B cell (primary cell): ENCODE data around the gene LDB3. TPM values are rescaled to one million over a fixed set of nuclear protein-coding genes. Genes with fewer than 3 reads are reported as not detected.

Experiments
- ATAC-seq: fragments of 200-7000 bp; cut with Tn5 transposase; one replicate; pipeline ENCODE4 v1.10.0; 2021; ENCODE audit warnings: low read depth, mild to moderate bottlenecking, moderate number of reproducible peaks, moderate library complexity
- CTCF ChIA-PET: fragments of 350-600 bp; sonication (Branson Sonifier 250); formaldehyde crosslinking; loops from one replicate; lab custom pipeline; 2021; ENCODE audit warnings: antibody characterized with exemption, inconsistent platforms; lab: Charles Lee
- POLR2A ChIA-PET: fragments of 350-600 bp; sonication (Branson Sonifier 250); formaldehyde crosslinking; loops from one replicate; lab custom pipeline; 2021; ENCODE audit warnings: antibody characterized with exemption; lab: Charles Lee
- DNase-seq: peaks from one replicate; pipeline ENCODE4 v3.0.0; 2013
- H2AFZ ChIP-seq: 2 replicates; pipeline ENCODE4 v1.6.1; 2012; ENCODE audit warnings: mild to moderate bottlenecking, low read depth, low read length; ENCODE audit not compliant: insufficient read depth, poor library complexity, severe bottlenecking
- H3K27ac ChIP-seq, 2 donors: 1 replicate in 1 of 2; 2 replicates in 1 of 2; pipeline ENCODE4 v1.5.1; 2012 to 2013; ENCODE audit warnings: low read length in 2 of 2, mild to moderate bottlenecking in 2 of 2, moderate library complexity in 1 of 2
- H3K27me3 ChIP-seq, 4 experiments: fragments of 200-600 bp in 1 of 4; sonication (generic) in 1 of 4; replicated peaks in 1 of 4; 1 replicate in 2 of 4; 2 replicates in 2 of 4; pipeline versions ENCODE4 v1.6.1 to v1.7.0; 2013 to 2016; ENCODE audit warnings: low read length in 3 of 4, mild to moderate bottlenecking in 2 of 4, mixed read lengths in 1 of 4, moderate library complexity in 1 of 4; ENCODE audit not compliant: insufficient read depth in 4 of 4, control insufficient read depth in 3 of 4; ENCODE audit errors: control extremely low read depth in 1 of 4
- H3K36me3 ChIP-seq, 2 experiments: replicated peaks in 1 of 2; 1 replicate in 1 of 2; 2 replicates in 1 of 2; pipeline versions ENCODE4 v1.6.1 to v1.7.1; 2013; ENCODE audit warnings: low read length in 1 of 2; ENCODE audit not compliant: insufficient read depth in 2 of 2, control insufficient read depth in 1 of 2; ENCODE audit errors: control extremely low read depth in 1 of 2, extremely low read depth in 1 of 2
- H3K4me1 ChIP-seq, 2 donors: fragments of 200-600 bp in 1 of 2; sonication (generic) in 1 of 2; 1 replicate in 1 of 2; 2 replicates in 1 of 2; pipeline versions ENCODE4 v1.5.1 to v1.6.1; 2013 to 2017; ENCODE audit warnings: low read length in 2 of 2; ENCODE audit not compliant: control insufficient read depth in 2 of 2, insufficient read depth in 2 of 2
- H3K4me2 ChIP-seq: replicated peaks from 2 replicates; pipeline ENCODE3; 2012; ENCODE audit warnings: mild to moderate bottlenecking, low read depth, low read length; ENCODE audit not compliant: poor library complexity, severe bottlenecking
- H3K4me3 ChIP-seq, 5 experiments: fragments of 200-600 bp in 1 of 5; sonication (generic) in 1 of 5; 1 replicate in 3 of 5; 2 replicates in 2 of 5; pipeline versions ENCODE4 v1.5.1 to v1.7.0; 2011 to 2016; ENCODE audit warnings: low read length in 4 of 5, mild to moderate bottlenecking in 4 of 5, low read depth in 2 of 5, control low read depth in 1 of 5, moderate library complexity in 1 of 5; ENCODE audit not compliant: insufficient read depth in 1 of 5; ENCODE audit errors: control extremely low read depth in 1 of 5, extremely low read depth in 1 of 5
- H3K79me2 ChIP-seq: fragments of 200-600 bp; sonication (generic); one replicate; pipeline ENCODE4 v1.6.0; 2016; ENCODE audit warnings: low read length; ENCODE audit not compliant: control insufficient read depth, insufficient read depth
- H3K9ac ChIP-seq: fragments of 200-600 bp; sonication (generic); 2 replicates; pipeline ENCODE4 v1.6.1; 2017; ENCODE audit warnings: mild to moderate bottlenecking, low read length, moderate library complexity
- H3K9me3 ChIP-seq, 3 donors: one replicate each; pipeline versions ENCODE4 v1.6.1 to v1.7.1; 2013; ENCODE audit warnings: low read length in 2 of 3; ENCODE audit not compliant: control insufficient read depth in 2 of 3, insufficient read depth in 1 of 3; ENCODE audit errors: control extremely low read depth in 1 of 3
- H4K20me1 ChIP-seq: 2 replicates; pipeline ENCODE4 v1.6.0; 2012; ENCODE audit warnings: mild to moderate bottlenecking, low read length; ENCODE audit not compliant: insufficient read depth, control insufficient read depth, poor library complexity, severe bottlenecking
- H3K27ac Mint-ChIP-seq: one replicate; pipeline ENCODE4 v1.8.0; 2021; ENCODE audit warnings: mixed read lengths
- H3K27me3 Mint-ChIP-seq: one replicate; pipeline ENCODE4 v1.8.0; 2021; ENCODE audit warnings: mixed read lengths
- H3K4me1 Mint-ChIP-seq: one replicate; pipeline ENCODE4 v1.8.0; 2021; ENCODE audit warnings: mixed read lengths
- H3K4me3 Mint-ChIP-seq: one replicate; pipeline ENCODE4 v1.8.0; 2021; ENCODE audit warnings: mixed read lengths
- H3K9me3 Mint-ChIP-seq: one replicate; pipeline ENCODE4 v1.8.0; 2022; ENCODE audit warnings: mixed read lengths; ENCODE audit not compliant: insufficient read depth
- EZH2 ChIP-seq: IDR thresholded peaks from 2 replicates; pipeline ENCODE4 v1.6.1; 2012; ENCODE audit warnings: borderline replicate concordance, low read depth, mild to moderate bottlenecking, moderate library complexity, low read length; ENCODE audit not compliant: insufficient read depth, poor library complexity, severe bottlenecking
- WGBS: methylation state at CpG from one replicate; pipeline ENCODE4 v1.1.5; 2013; ENCODE audit warnings: missing lambda C conversion rate; ENCODE audit not compliant: insufficient coverage; 5-methylcytosine and 5-hydroxymethylcytosine counted together
- intact Hi-C: fragments of 100-400 bp; cut with micrococcal nuclease; formaldehyde crosslinking; loops from one replicate; pipeline ENCODE4 v1.10.0; 2022
- polyA plus RNA-seq: library from polyadenylated mRNA; depleted of rRNA; stranded (reverse); fragments of >200 nt; gene quantifications from 2 replicates; pipeline ENCODE4 v1.2.3, GENCODE V29; 2012
- total RNA-seq, 2 donors: library from RNA; stranded (reverse); fragments of 120-200 nt in 1 of 2; gene quantifications; 1 replicate in 1 of 2; 2 replicates in 1 of 2; pipeline versions ENCODE4 v1.2.3 to v1.2.4, GENCODE V29; 2013 to 2022
- TF ChIP-seq, protein P1 (sequence below): fragments of 200-600 bp; IDR thresholded peaks from one replicate; pipeline ENCODE4 v1.8.0; 2022; ENCODE audit warnings: antibody characterized with exemption, mild to moderate bottlenecking

The LDB3 gene
- total and polyA plus RNA-seq, 2 donors (not counting 1 experiment from before 2014, with no cell fraction given), result 0.01 to 0.07 TPM

DNA sequence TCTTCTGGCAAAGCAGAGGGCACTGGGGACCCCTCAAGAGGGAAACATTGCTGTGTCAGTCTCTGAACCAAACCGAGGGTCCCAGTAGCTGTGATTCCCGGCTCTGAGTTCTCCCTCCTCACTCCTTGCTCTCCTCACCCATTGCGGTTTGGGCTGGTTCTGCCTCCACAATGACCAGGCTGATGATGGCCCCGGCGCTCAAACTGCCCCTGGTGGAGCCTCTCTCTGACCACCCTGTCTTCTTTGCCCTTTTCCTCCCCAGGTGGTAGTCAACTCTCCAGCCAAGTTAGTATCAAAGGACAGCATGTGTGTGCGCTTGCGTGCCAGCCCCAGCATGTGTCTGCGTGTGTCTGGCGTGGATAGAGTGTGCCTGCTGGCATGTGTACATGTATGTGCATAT is 17.1 kb downstream of the LDB3 start:
- H3K27ac ChIP-seq, result no peak overlapping the region
- H2AFZ ChIP-seq, result no peak overlapping the region
- no peaks in the 10 kb centered on the region for H4K20me1 ChIP-seq
- POLR2A ChIA-PET, result no interaction called here
- H3K36me3 ChIP-seq, result no peaks in the 10 kb centered on the region
- CTCF ChIA-PET, result no interaction called here
- intact Hi-C loops, result no loop called here
- no peaks in the 10 kb centered on the region for H3K79me2 ChIP-seq
- H3K27me3 ChIP-seq, result peaks cover 0 to 6% (median 0%) of the 10 kb centered on the region in 4 experiments
- H3K9me3 Mint-ChIP-seq, result no peaks in the 10 kb centered on the region
- H3K9me3 ChIP-seq, result no peaks in the 10 kb centered on the region
- H3K4me1 Mint-ChIP-seq, result peaks cover 5% of the 10 kb centered on the region
- H3K9ac ChIP-seq, result no peak overlapping the region
- no peak overlapping the region for H3K27ac Mint-ChIP-seq
- H3K4me2 ChIP-seq, result no peak overlapping the region
- H3K4me3 ChIP-seq, result no peak overlapping the region
- TF ChIP-seq, protein P1, sequence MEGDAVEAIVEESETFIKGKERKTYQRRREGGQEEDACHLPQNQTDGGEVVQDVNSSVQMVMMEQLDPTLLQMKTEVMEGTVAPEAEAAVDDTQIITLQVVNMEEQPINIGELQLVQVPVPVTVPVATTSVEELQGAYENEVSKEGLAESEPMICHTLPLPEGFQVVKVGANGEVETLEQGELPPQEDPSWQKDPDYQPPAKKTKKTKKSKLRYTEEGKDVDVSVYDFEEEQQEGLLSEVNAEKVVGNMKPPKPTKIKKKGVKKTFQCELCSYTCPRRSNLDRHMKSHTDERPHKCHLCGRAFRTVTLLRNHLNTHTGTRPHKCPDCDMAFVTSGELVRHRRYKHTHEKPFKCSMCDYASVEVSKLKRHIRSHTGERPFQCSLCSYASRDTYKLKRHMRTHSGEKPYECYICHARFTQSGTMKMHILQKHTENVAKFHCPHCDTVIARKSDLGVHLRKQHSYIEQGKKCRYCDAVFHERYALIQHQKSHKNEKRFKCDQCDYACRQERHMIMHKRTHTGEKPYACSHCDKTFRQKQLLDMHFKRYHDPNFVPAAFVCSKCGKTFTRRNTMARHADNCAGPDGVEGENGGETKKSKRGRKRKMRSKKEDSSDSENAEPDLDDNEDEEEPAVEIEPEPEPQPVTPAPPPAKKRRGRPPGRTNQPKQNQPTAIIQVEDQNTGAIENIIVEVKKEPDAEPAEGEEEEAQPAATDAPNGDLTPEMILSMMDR, result no peak
- TF ChIP-seq EZH2, result no peak
- no peak overlapping the region for H3K4me3 Mint-ChIP-seq
- peaks cover 10% of the 10 kb centered on the region for H3K27me3 Mint-ChIP-seq
- DNase-seq (no peak), ATAC-seq (no peak)
- H3K4me1 ChIP-seq, result peaks cover 5 to 6% of the 10 kb centered on the region in 2 donors
- 92% methylated on average over 9 of the region's 9 CpGs for WGBS

DNA sequence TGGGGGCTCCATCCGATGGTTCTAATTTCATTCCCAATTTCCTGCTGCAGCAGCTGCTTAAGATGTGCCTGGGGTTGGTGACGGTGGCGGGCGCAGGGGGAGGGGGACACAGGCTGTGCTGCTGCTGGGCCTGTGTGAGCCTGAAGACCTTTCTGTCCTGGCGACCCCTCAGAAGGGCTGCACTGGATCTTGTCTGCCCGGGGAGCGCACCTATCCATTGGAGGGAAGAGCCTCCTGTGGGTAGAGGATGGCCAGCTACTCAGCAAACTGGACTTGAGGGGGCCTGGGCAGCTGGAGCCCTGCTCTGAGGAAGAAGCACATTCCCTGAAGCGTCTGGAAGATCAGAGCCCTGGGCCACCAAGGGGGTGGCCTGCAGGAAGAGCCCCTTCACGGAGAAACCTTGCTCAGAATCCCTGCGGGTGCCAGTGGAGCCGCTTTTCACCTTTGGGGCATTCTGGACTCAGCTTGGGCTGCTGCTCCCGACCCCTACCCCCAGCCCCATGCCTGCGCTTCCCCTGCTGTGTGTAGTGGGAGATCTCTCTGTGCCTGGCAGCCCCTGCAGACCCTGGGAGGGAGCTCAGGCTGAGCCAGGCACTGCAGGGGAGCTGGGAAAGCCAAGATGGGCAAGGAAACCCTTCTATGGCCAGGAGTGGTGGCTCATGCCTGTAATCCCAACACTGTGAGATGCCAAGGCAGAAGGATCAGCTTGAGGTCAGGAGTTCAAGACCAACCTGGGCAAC is 17.8 kb downstream of the LDB3 start:
- no peak for ATAC-seq
- POLR2A ChIA-PET, result no interaction called here
- no peak overlapping the region for H3K27ac Mint-ChIP-seq

More for the DNA sequence above, 17.8 kb downstream of the LDB3 start:
- CTCF ChIA-PET, result no interaction called here
- TF ChIP-seq, protein P1, result no peak
- TF ChIP-seq EZH2, result no peak
- Mint-ChIP-seq H3K4me3 (no peak overlapping the region), H3K9me3 (no peaks in the 10 kb centered on the region), H3K27me3 (peaks cover 10% of the 10 kb centered on the region), H3K4me1 (peaks cover 5% of the 10 kb centered on the region)
- intact Hi-C loops, result no loop called here
- H3K4me3 ChIP-seq, result no peak overlapping the region
- no peak overlapping the region for H2AFZ ChIP-seq
- no peak overlapping the region for H3K9ac ChIP-seq
- no peaks in the 10 kb centered on the region for H3K9me3 ChIP-seq
- no peak overlapping the region for H3K27ac ChIP-seq
- no peak for DNase-seq
- H3K4me1 ChIP-seq, result peaks cover 5 to 6% of the 10 kb centered on the region in 2 donors
- WGBS, result 87% methylated on average over 9 of the region's 13 CpGs
- H4K20me1 ChIP-seq, result no peaks in the 10 kb centered on the region
- peaks cover 0 to 6% (median 0%) of the 10 kb centered on the region in 4 experiments for H3K27me3 ChIP-seq
- no peaks in the 10 kb centered on the region for H3K36me3 ChIP-seq
- H3K4me2 ChIP-seq, result no peak overlapping the region
- no peaks in the 10 kb centered on the region for H3K79me2 ChIP-seq
